ENCODE measurements around the gene MR1. TPM values are rescaled to one million over a fixed set of nuclear protein-coding genes. Genes with fewer than 3 reads are reported as not detected.
"Not testable (repeated sequence)": the region's sequence is repeated elsewhere in the genome, so short reads cannot be mapped to it uniquely, and the experiment has no call there.

MR1 gene
- polyA plus RNA-seq, 1 donor (not counting 4 experiments of a cell fraction or from before 2014, with no cell fraction given) = 32.3 TPM

- Histone ChIP-seq H3K27ac (ENCODE audit: control insufficient read depth, insufficient read depth, low read length) (peak overlapping the region; percentile 85), H4K20me1 (ENCODE audit: control insufficient read depth, extremely low read depth, insufficient read depth, low read length) (no peaks in the 10 kb centered on the region), H3K4me2 (ENCODE audit: control insufficient read depth, extremely low read depth, insufficient read depth, low read depth, low read length) (peak overlapping the region; percentile 86), H3K9ac (ENCODE audit: control insufficient read depth, extremely low read depth, insufficient read depth, low read length) (peak overlapping the region; percentile 77), H3K4me3 (ENCODE audit: control insufficient read depth in 2 of 3, extremely low read depth in 1 of 3, insufficient read depth in 2 of 3, low read depth in 1 of 3, low read length in 3 of 3) (peak overlapping the region; percentile 44 to 93 (median 85)), H2AFZ (ENCODE audit: control insufficient read depth, low read length) (peak overlapping the region; percentile 96), H3K27me3 (ENCODE audit: control insufficient read depth, extremely low read depth, insufficient read depth, low read length) (no peaks in the 10 kb centered on the region), H3K4me1 (ENCODE audit: control insufficient read depth, extremely low read depth, insufficient read depth, low read length) (peaks cover 23% of the 10 kb centered on the region), H3K9me3 (ENCODE audit: control insufficient read depth, low read depth, low read length) (no peaks in the 10 kb centered on the region), H3K36me3 (ENCODE audit: control insufficient read depth in 2 of 2, extremely low read depth in 1 of 2, insufficient read depth in 2 of 2, low read length in 2 of 2) (no peaks in the 10 kb centered on the region), H3K79me2 (ENCODE audit: control insufficient read depth, insufficient read depth, low read length) (peaks cover 3% of the 10 kb centered on the region), H3K9me1 (ENCODE audit: control insufficient read depth, extremely low read depth, insufficient read depth, low read length) (no peaks in the 10 kb centered on the region)
- peak; percentile 75 for FAIRE-seq
- dilution Hi-C loops (cut with MboI; ENCODE audit: extremely low pct_ligation_motif_present, low sequenced_read_pairs) = no loop called here
- DNase-seq (ENCODE audit: low read depth, low spot score) = peak; percentile 60
- TF ChIP-seq CTCF (optimal IDR thresholded peaks at IDR 0.05 in 1 of 3, IDR thresholded peaks at IDR 0.05 in 1 of 3, conservative IDR thresholded peaks at IDR 0.05 in 1 of 3; ENCODE audit: extremely low read depth in 1 of 3, insufficient read depth in 2 of 3, low read length in 3 of 3) = no peak
Measured at GRCh38 chr1:181033128-181033798, 520 bp upstream of the MR1 start.

- not testable (repeated sequence) for H3K9me3 ChIP-seq (ENCODE audit: control insufficient read depth, low read depth, low read length)
Measured at GRCh38 chr1:181035210-181035609, 1.4 kb downstream of the MR1 start.

More at GRCh38 chr1:181035210-181035609, 1.4 kb downstream of the MR1 start:
- H3K9ac ChIP-seq (ENCODE audit: control insufficient read depth, extremely low read depth, insufficient read depth, low read length); H3K4me3 ChIP-seq (ENCODE audit: control insufficient read depth in 2 of 3, extremely low read depth in 1 of 3, insufficient read depth in 2 of 3, low read depth in 1 of 3, low read length in 3 of 3); DNase-seq (ENCODE audit: low read depth, low spot score); H3K27me3 ChIP-seq (ENCODE audit: control insufficient read depth, extremely low read depth, insufficient read depth, low read length); H3K79me2 ChIP-seq (ENCODE audit: control insufficient read depth, insufficient read depth, low read length); H3K36me3 ChIP-seq (ENCODE audit: control insufficient read depth in 2 of 2, extremely low read depth in 1 of 2, insufficient read depth in 2 of 2, low read length in 2 of 2); FAIRE-seq; H3K9me1 ChIP-seq (ENCODE audit: control insufficient read depth, extremely low read depth, insufficient read depth, low read length); H2AFZ ChIP-seq (ENCODE audit: control insufficient read depth, low read length); H3K4me2 ChIP-seq (ENCODE audit: control insufficient read depth, extremely low read depth, insufficient read depth, low read depth, low read length); H3K27ac ChIP-seq (ENCODE audit: control insufficient read depth, insufficient read depth, low read length); H4K20me1 ChIP-seq (ENCODE audit: control insufficient read depth, extremely low read depth, insufficient read depth, low read length); dilution Hi-C loops (cut with MboI; ENCODE audit: extremely low pct_ligation_motif_present, low sequenced_read_pairs): not testable (repeated sequence)
- peaks cover 23% of the 10 kb centered on the region for H3K4me1 ChIP-seq (ENCODE audit: control insufficient read depth, extremely low read depth, insufficient read depth, low read length)
